HEK293T (cell line): ENCODE results near the gene TIE1.

Experiments used
- CTCF ChIA-PET: fragments of 350-600 bp; formaldehyde crosslinking; extraction: SDS; loops from one replicate; lab custom pipeline; 2021; ENCODE audit warnings: antibody characterized with exemption, inconsistent platforms; lab: Yijun Ruan, JAX
- POLR2A ChIA-PET: fragments of 350-600 bp; formaldehyde crosslinking; extraction: SDS; loops from one replicate; lab custom pipeline; 2020; ENCODE audit warnings: antibody characterized with exemption, inconsistent platforms; lab: Yijun Ruan, JAX
- DNase-seq: peaks from one replicate; pipeline ENCODE4 v3.0.0; 2012; ENCODE audit warnings: mixed read lengths; ENCODE audit errors: extremely low spot score
- ARNT ChIP-seq: fragments of 450-650 bp; IDR thresholded peaks from 2 replicates; pipeline ENCODE4 v1.6.1; 2017; ENCODE audit warnings: mild to moderate bottlenecking
- BHLHE40 ChIP-seq: fragments of 450-650 bp; IDR thresholded peaks from 2 replicates; pipeline ENCODE4 v1.6.1; 2016; ENCODE audit warnings: mild to moderate bottlenecking, moderate library complexity, borderline replicate concordance
- CTBP1 ChIP-seq: fragments of 450-650 bp; IDR thresholded peaks from 2 replicates; pipeline ENCODE4 v1.6.1; 2016; ENCODE audit warnings: borderline replicate concordance
- ELF4 ChIP-seq: fragments of 450-650 bp; IDR thresholded peaks from 2 replicates; pipeline ENCODE4 v1.6.1; 2017; ENCODE audit warnings: antibody characterized with exemption
- FOXA1 ChIP-seq: fragments of 450-650 bp; IDR thresholded peaks from 2 replicates; pipeline ENCODE4 v1.6.1; 2016; ENCODE audit warnings: mild to moderate bottlenecking
- FOXK2 ChIP-seq: fragments of 450-650 bp; IDR thresholded peaks from 2 replicates; pipeline ENCODE4 v1.6.1; 2016; ENCODE audit warnings: mild to moderate bottlenecking
- FOXM1 ChIP-seq: fragments of 450-650 bp; IDR thresholded peaks from 2 replicates; pipeline ENCODE4 v1.6.1; 2017; ENCODE audit warnings: mild to moderate bottlenecking, borderline replicate concordance
- HDGF ChIP-seq: fragments of 450-650 bp; IDR thresholded peaks from 2 replicates; pipeline ENCODE4 v1.6.1; 2017; ENCODE audit warnings: antibody characterized with exemption, borderline replicate concordance
- L3MBTL2 ChIP-seq: fragments of 450-650 bp; conservative IDR thresholded peaks from 2 replicates; pipeline ENCODE4 v1.6.1; 2016; ENCODE audit warnings: mild to moderate bottlenecking
- LEF1 ChIP-seq: fragments of 450-650 bp; IDR thresholded peaks from 2 replicates; pipeline ENCODE4 v1.6.1; 2017; ENCODE audit warnings: mild to moderate bottlenecking, borderline replicate concordance
- NFRKB ChIP-seq: fragments of 450-650 bp; IDR thresholded peaks from 2 replicates; pipeline ENCODE4 v1.6.1; 2016; ENCODE audit warnings: mild to moderate bottlenecking, moderate library complexity
- PKNOX1 ChIP-seq: fragments of 450-650 bp; IDR thresholded peaks from 2 replicates; pipeline ENCODE4 v1.6.1; 2016
- SP1 ChIP-seq: fragments of 450-650 bp; IDR thresholded peaks from 2 replicates; pipeline ENCODE4 v1.6.1; 2017
- SUZ12 ChIP-seq: fragments of 450-650 bp; IDR thresholded peaks from 2 replicates; pipeline ENCODE4 v1.6.1; 2016; ENCODE audit warnings: mild to moderate bottlenecking
- TARDBP ChIP-seq: fragments of 450-650 bp; IDR thresholded peaks from 2 replicates; pipeline ENCODE4 v1.6.1; 2016
- ZNF384 ChIP-seq: fragments of 450-650 bp; IDR thresholded peaks from 2 replicates; pipeline ENCODE4 v1.6.1; 2016

Gene TIE1

GRCh38 chr1:43300378-43301094 lies at the start of gene TIE1:
Gene TIE1 (plus strand): TSS chr1:43300982. CDS start chr1:43301072, 90 bp downstream.
- POLR2A ChIA-PET, result no interaction called here
- DNase-seq, result no peak
- CTCF ChIA-PET, result no interaction called here
- TF ChIP-seq PKNOX1 (no peak), ARNT (no peak), TARDBP (no peak), FOXA1 (no peak), BHLHE40 (no peak)

- no peak for TF ChIP-seq FOXA1
- TF ChIP-seq FOXK2, result no peak
- TF ChIP-seq L3MBTL2, result no peak
- TF ChIP-seq SP1, result no peak
- TF ChIP-seq HDGF, result no peak
- no peak for TF ChIP-seq PKNOX1
- TF ChIP-seq NFRKB, result no peak
- no peak for TF ChIP-seq FOXM1
- no peak for TF ChIP-seq TARDBP
- no peak for TF ChIP-seq CTBP1
- no peak for TF ChIP-seq BHLHE40
- TF ChIP-seq SUZ12, result no peak
- TF ChIP-seq ZNF384, result no peak
- no peak for TF ChIP-seq ARNT
- DNase-seq, result no peak
- POLR2A ChIA-PET, result no interaction called here
- CTCF ChIA-PET, result no interaction called here
Observed at GRCh38 chr1:43251024-43251423, 49.8 kb upstream of the TIE1 start.

GRCh38 chr1:43252225-43252624 lies 48.6 kb upstream of the TIE1 start:
- POLR2A ChIA-PET, result no interaction called here
- TF ChIP-seq ARNT (no peak), LEF1 (no peak), CTBP1 (no peak)
- CTCF ChIA-PET, result interaction anchor here (0.7 kb wide), 1 partner anchor 66 kb away, joined by 3 read pairs; no protein-coding TSS in a partner anchor
- no peak for DNase-seq

- no peak for TF ChIP-seq FOXA1
- no peak for TF ChIP-seq ELF4
- no peak for TF ChIP-seq PKNOX1
- no peak for TF ChIP-seq SP1
- TF ChIP-seq L3MBTL2, result no peak
- no peak for TF ChIP-seq BHLHE40
- no peak for TF ChIP-seq CTBP1
- no peak for TF ChIP-seq LEF1
- TF ChIP-seq HDGF, result no peak
- no peak for TF ChIP-seq FOXK2
- TF ChIP-seq ARNT, result no peak
- no peak for TF ChIP-seq FOXM1
- no peak for TF ChIP-seq NFRKB
- TF ChIP-seq ZNF384, result no peak
- TF ChIP-seq TARDBP, result no peak
- no peak for TF ChIP-seq SUZ12
- POLR2A ChIA-PET, result no interaction called here
- CTCF ChIA-PET, result no interaction called here
- DNase-seq, result no peak
Observed at GRCh38 chr1:43253173-43253572, 47.6 kb upstream of the TIE1 start.

GRCh38 chr1:43253876-43254275 lies 46.9 kb upstream of the TIE1 start:
- DNase-seq, result no peak
- no peak for TF ChIP-seq ARNT
- no peak for TF ChIP-seq BHLHE40
- TF ChIP-seq L3MBTL2, result no peak
- no peak for TF ChIP-seq FOXM1
- no peak for TF ChIP-seq FOXK2
- no peak for TF ChIP-seq ZNF384
- no peak for TF ChIP-seq ELF4
- TF ChIP-seq CTBP1, result no peak
- TF ChIP-seq HDGF, result no peak
- TF ChIP-seq SUZ12, result no peak
- no peak for TF ChIP-seq PKNOX1
- CTCF ChIA-PET, result no interaction called here
- POLR2A ChIA-PET, result no interaction called here

GRCh38 chr1:43255438-43256210 lies 45.2 kb upstream of the TIE1 start:
- no peak for TF ChIP-seq FOXA1
- TF ChIP-seq SUZ12, result no peak
- TF ChIP-seq LEF1, result no peak
- TF ChIP-seq FOXK2, result no peak
- no peak for TF ChIP-seq PKNOX1
- no peak for TF ChIP-seq L3MBTL2
- TF ChIP-seq TARDBP, result no peak
- no peak for TF ChIP-seq NFRKB
- no peak for TF ChIP-seq CTBP1
- no peak for TF ChIP-seq ELF4
- no peak for TF ChIP-seq HDGF
- CTCF ChIA-PET, result no interaction called here
- no peak for DNase-seq
- POLR2A ChIA-PET, result no interaction called here
